ENCODE results near the gene RNPEPL1. TPM values are rescaled to one million over a fixed set of nuclear protein-coding genes. Genes with fewer than 3 reads are reported as not detected.

Gene RNPEPL1
- total RNA-seq, 1 donor from 2014 or later, result 37.4 TPM

DNA sequence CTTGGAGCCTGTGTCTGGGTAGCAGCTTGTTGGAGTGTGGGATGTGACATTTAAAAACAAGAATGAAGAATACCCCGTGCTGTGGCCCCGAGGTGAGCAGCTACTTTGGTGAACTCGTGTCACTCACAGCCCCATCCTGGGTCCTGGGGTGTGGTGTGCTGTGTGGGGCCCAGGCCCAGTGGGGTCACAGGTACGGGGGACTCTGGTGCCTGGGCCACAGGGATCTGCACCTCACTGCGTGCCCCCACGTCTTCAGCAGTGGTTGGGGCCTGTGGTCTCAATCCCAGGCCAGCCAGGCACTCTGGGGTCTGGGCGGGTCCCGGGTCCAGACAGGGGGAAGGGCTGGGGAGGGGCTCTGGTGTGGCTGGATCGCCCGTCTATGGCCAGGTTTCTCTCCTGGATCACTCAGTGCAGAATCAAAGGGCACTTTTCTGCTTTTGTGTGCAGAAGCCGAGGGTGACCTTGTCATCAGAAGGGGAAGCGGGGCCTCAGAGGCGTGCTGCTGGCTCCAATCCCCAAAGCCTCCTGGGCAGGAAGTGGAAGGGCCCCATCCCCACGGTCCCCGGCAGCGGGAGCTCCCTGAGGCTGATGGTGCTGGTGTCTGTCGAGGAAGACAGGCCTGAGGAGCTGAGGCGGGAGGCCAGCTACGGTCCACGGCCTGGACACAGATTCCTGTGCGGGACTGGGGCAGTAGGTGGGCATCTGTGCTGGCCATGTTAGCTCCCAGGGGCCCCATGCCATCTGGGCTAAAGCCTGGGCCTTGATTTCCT is 58.4 kb downstream of the RNPEPL1 start:
- peak; percentile 33 for DNase-seq

DNA sequence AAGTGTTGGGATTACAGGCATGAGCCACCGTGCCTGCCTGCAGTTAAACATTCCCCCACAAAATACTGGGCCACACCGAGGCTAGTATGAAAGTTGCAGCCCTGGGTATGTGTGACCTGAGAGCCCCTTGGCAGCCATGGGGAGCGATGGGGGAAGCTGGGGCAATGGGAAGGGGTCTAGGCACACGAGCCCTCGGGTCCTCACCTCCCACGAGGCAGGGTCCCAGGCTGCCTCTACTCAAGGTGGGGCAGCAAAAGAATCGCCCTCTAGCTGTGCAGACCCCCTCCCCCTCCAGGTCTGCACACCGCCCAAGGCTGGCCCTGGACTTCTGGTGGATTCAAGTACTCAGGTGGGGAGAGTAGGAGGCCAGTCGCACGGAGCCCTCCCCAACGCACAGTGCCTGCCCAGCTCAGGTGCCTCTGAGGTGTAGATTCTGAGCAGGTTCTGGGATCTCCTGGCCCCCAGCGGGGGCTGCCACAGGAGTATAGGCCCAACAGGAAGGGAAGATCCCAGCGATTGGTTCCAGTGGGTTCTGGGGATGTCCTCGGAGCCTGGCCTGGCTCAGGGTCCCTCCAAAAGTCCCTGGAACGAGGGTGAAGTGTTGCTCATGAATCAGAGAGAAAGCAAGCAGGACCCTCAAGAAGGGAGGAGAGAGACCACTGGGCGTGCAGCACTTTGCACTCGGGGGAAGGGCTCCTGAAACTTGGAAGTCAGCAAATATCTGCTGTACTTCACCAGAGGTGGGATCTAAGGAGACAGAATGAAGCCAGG is 59.6 kb downstream of the RNPEPL1 start:
- DNase-seq, result no peak

DNA sequence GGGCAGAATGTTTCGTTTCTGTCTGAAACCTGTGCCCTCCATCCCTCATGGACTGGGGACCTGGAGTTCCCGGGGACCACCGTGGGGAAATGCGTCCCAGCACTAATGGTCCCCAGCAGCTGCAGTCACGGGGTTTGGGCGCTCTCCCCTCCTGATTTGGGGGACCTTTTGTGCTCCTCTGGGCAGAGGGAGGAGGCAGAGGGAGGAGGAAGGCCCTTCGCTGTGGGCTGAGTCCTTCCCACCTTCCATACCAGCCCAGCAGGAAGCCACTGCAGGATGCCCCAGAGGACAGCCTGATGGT is 60.2 kb downstream of the RNPEPL1 start:
- DNase-seq, result no peak

DNA sequence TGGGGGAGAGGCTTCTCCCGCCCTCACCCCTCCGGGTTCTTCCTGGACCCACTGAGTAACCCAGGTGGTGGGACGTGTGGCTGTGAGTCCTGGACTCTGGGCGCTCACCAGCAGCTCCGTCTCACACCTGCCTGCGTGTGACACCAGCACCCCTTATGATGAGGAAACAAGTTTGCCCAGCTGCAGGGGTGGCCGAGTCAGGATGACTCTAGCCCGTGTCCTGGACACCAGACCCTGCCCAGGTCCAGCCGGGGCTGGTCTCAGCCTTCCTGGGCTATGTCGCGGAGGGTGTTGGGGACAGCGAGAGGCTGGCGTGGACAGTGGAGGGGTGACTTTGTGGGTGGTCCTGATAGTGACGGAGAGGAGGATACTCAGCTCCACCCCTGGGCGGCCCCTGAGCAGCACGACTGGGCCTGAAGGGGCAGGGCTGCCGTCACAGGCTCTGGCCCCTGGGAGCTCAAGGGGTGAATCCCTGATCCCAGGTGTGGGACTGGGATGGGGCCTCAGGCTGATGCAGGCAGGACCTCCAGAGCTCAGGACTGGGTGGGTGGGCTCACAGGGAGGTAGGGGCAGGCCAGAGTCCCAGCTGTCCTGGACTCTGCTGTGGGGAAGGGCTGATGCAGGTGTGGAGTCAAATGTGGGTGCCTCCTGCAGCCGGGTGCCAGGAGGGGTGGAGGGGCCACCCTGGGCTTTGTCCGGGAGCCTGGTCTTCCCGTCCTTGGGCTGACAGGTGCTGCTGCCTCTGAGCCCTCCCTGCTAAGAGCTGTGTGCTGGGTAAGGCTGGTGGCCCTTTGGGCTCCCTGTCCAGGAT is 60.7 kb downstream of the RNPEPL1 start:
- DNase-seq, result no peak

DNA sequence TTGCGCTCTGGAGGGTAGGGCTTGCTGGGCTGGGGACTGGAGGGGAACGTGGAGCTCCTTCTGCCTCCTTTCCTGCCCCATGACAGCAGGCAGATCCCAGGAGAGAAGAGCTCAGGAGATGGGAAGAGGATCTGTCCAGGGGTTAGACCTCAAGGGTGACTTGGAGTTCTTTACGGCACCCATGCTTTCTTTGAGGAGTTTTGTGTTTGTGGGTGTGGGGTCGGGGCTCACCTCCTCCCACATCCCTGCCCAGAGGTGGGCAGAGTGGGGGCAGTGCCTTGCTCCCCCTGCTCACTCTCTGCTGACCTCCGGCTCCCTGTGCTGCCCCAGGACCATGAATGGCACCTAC is 61.3 kb downstream of the RNPEPL1 start:
- DNase-seq, result no peak

DNA sequence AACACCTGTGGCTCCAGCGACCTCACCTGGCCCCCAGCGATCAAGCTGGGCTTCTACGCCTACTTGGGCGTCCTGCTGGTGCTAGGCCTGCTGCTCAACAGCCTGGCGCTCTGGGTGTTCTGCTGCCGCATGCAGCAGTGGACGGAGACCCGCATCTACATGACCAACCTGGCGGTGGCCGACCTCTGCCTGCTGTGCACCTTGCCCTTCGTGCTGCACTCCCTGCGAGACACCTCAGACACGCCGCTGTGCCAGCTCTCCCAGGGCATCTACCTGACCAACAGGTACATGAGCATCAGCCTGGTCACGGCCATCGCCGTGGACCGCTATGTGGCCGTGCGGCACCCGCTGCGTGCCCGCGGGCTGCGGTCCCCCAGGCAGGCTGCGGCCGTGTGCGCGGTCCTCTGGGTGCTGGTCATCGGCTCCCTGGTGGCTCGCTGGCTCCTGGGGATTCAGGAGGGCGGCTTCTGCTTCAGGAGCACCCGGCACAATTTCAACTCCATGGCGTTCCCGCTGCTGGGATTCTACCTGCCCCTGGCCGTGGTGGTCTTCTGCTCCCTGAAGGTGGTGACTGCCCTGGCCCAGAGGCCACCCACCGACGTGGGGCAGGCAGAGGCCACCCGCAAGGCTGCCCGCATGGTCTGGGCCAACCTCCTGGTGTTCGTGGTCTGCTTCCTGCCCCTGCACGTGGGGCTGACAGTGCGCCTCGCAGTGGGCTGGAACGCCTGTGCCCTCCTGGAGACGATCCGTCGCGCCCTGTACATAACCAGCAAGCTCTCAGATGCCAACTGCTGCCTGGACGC is 61.9 kb downstream of the RNPEPL1 start:
- no peak for DNase-seq

Other genes starting within 250 kb of the RNPEPL1 start
- 133 TPM for gene GPC1, start 132.8 kb upstream of the RNPEPL1 start, total RNA-seq
- gene ANKMY1, start 10.5 kb upstream of the RNPEPL1 start, total RNA-seq, result 6.6 TPM
- 5.7 TPM for gene DUSP28, start 8.1 kb upstream of the RNPEPL1 start, total RNA-seq
- 24.3 TPM for gene CAPN10, start 18.2 kb downstream of the RNPEPL1 start, total RNA-seq
- gene GPR35, start 57.0 kb downstream of the RNPEPL1 start, total RNA-seq, result 1.1 TPM
- gene AQP12B, start 114.4 kb downstream of the RNPEPL1 start, total RNA-seq, result not detected
- not detected for gene AQP12A, start 123.4 kb downstream of the RNPEPL1 start, total RNA-seq